HEK293 (cell line): ENCODE results near the gene CRIP1.
A peak's percentile ranks its signal among the peaks of the same experiment; 100 is the strongest.

Experiments
- CTCF ChIA-PET: fragments of 350-600 bp; formaldehyde crosslinking; extraction: SDS; loops from one replicate; lab custom pipeline; 2021; ENCODE audit warnings: antibody characterized with exemption; lab: Yijun Ruan, JAX
- POLR2A ChIA-PET: fragments of 300-600 bp; formaldehyde crosslinking; extraction: SDS; loops from one replicate; lab custom pipeline; 2020; ENCODE audit warnings: antibody characterized with exemption, inconsistent platforms; lab: Yijun Ruan, JAX
- H3K27ac ChIP-seq: fragments of 200-500 bp; sonication (Bioruptor generic); 2 replicates; pipeline ENCODE4 v1.5.1; 2014; ENCODE audit warnings: low read depth, low read length, control low read depth, inconsistent platforms; ENCODE audit errors: extremely low read depth
- H3K36me3 ChIP-seq, 2 experiments: fragments of 200-500 bp in 1 of 2; sonication (Bioruptor generic) in 1 of 2; 1 replicate in 1 of 2; 2 replicates in 1 of 2; pipeline ENCODE4 v1.5.1; 2014 to 2017; ENCODE audit warnings: inconsistent platforms in 2 of 2, low read length in 2 of 2; ENCODE audit not compliant: control insufficient read depth in 2 of 2, insufficient read depth in 1 of 2
- H3K4me1 ChIP-seq: fragments of 200-500 bp; sonication (Bioruptor generic); 2 replicates; pipeline ENCODE4 v1.5.1; 2014; ENCODE audit warnings: mild to moderate bottlenecking, low read length, inconsistent platforms; ENCODE audit not compliant: control insufficient read depth, insufficient read depth
- H3K4me3 ChIP-seq: 2 replicates; pipeline ENCODE4 v1.5.1; 2011; ENCODE audit warnings: low read depth, mild to moderate bottlenecking, control low read depth, low read length, moderate library complexity
- H3K9me3 ChIP-seq: fragments of 200-500 bp; sonication (Bioruptor generic); 2 replicates; pipeline ENCODE4 v1.5.1; 2014; ENCODE audit warnings: low read depth, low read length, inconsistent platforms; ENCODE audit not compliant: control insufficient read depth, insufficient read depth
- BCL11A ChIP-seq: fragments of 450-650 bp; formaldehyde crosslinking; IDR thresholded peaks from 2 replicates; pipeline ENCODE4 v1.5.1; 2016; ENCODE audit warnings: low read depth, missing biosample characterization, missing genetic modification characterization
- BCL11B ChIP-seq: fragments of 450-650 bp; formaldehyde crosslinking; IDR thresholded peaks from 2 replicates; pipeline ENCODE4 v1.5.1; 2016; ENCODE audit warnings: low read depth, missing biosample characterization, missing genetic modification characterization
- PRDM1 ChIP-seq: fragments of 450-650 bp; formaldehyde crosslinking; IDR thresholded peaks from 2 replicates; pipeline ENCODE4; 2016; ENCODE audit warnings: missing biosample characterization, missing genetic modification characterization
- SP2 ChIP-seq: fragments of 450-650 bp; formaldehyde crosslinking; IDR thresholded peaks from 2 replicates; pipeline ENCODE4 v1.5.1; 2016; ENCODE audit warnings: missing biosample characterization, missing genetic modification characterization
- SP7 ChIP-seq: fragments of 450-650 bp; formaldehyde crosslinking; IDR thresholded peaks from 2 replicates; pipeline ENCODE4 v1.5.1; 2016; ENCODE audit warnings: missing biosample characterization, missing genetic modification characterization
- ZBTB7A ChIP-seq: fragments of 450-650 bp; formaldehyde crosslinking; IDR thresholded peaks from 2 replicates; pipeline ENCODE4 v1.5.1; 2016; ENCODE audit warnings: low read depth, missing biosample characterization, missing genetic modification characterization
- ZFP3 ChIP-seq: fragments of 450-650 bp; formaldehyde crosslinking; IDR thresholded peaks from 2 replicates; pipeline ENCODE4 v1.5.1; 2016; ENCODE audit warnings: low read depth, missing biosample characterization, missing genetic modification characterization
- ZIC2 ChIP-seq: fragments of 450-650 bp; formaldehyde crosslinking; IDR thresholded peaks from 2 replicates; pipeline ENCODE4 v1.5.1; 2016; ENCODE audit warnings: missing biosample characterization, missing genetic modification characterization
- ZNF112 ChIP-seq: fragments of 450-650 bp; formaldehyde crosslinking; IDR thresholded peaks from 2 replicates; pipeline ENCODE4 v1.5.0; 2017; ENCODE audit warnings: missing biosample characterization, missing genetic modification characterization
- ZNF2 ChIP-seq: fragments of 450-650 bp; formaldehyde crosslinking; IDR thresholded peaks from 2 replicates; pipeline ENCODE4 v1.5.1; 2016; ENCODE audit warnings: missing biosample characterization, missing genetic modification characterization
- ZNF221 ChIP-seq: fragments of 450-650 bp; formaldehyde crosslinking; IDR thresholded peaks from 2 replicates; pipeline ENCODE4 v1.5.1; 2017; ENCODE audit warnings: missing biosample characterization, missing genetic modification characterization, borderline replicate concordance
- ZNF335 ChIP-seq: fragments of 450-650 bp; formaldehyde crosslinking; conservative IDR thresholded peaks from 2 replicates; pipeline ENCODE4 v1.5.1; 2016; ENCODE audit warnings: missing biosample characterization, missing genetic modification characterization
- ZNF341 ChIP-seq: fragments of 450-650 bp; formaldehyde crosslinking; IDR thresholded peaks from 2 replicates; pipeline ENCODE4; 2016; ENCODE audit warnings: low read depth, missing biosample characterization, missing genetic modification characterization
- ZNF366 ChIP-seq: fragments of 450-650 bp; formaldehyde crosslinking; conservative IDR thresholded peaks from 2 replicates; pipeline ENCODE4 v1.5.1; 2016; ENCODE audit warnings: missing biosample characterization, missing genetic modification characterization
- ZNF48 ChIP-seq: fragments of 450-650 bp; formaldehyde crosslinking; IDR thresholded peaks from 2 replicates; pipeline ENCODE4 v1.5.1; 2016; ENCODE audit warnings: missing biosample characterization, missing genetic modification characterization
- ZNF560 ChIP-seq: fragments of 450-650 bp; formaldehyde crosslinking; IDR thresholded peaks from 2 replicates; pipeline ENCODE4 v1.5.1; 2017; ENCODE audit warnings: missing biosample characterization, missing genetic modification characterization, borderline replicate concordance
- ZNF596 ChIP-seq: fragments of 450-650 bp; IDR thresholded peaks from 2 replicates; pipeline ENCODE4 v1.5.0; 2018; ENCODE audit warnings: missing biosample characterization, mild to moderate bottlenecking, missing genetic modification characterization, moderate library complexity
- ZNF707 ChIP-seq: fragments of 450-650 bp; formaldehyde crosslinking; IDR thresholded peaks from 2 replicates; pipeline ENCODE4 v1.5.1; 2016; ENCODE audit warnings: missing biosample characterization, missing genetic modification characterization
- ZNF76 ChIP-seq: fragments of 450-650 bp; formaldehyde crosslinking; IDR thresholded peaks from 2 replicates; pipeline ENCODE4; 2016; ENCODE audit warnings: low read depth, missing biosample characterization, missing genetic modification characterization, borderline replicate concordance
- ZSCAN23 ChIP-seq: fragments of 450-650 bp; formaldehyde crosslinking; IDR thresholded peaks from 2 replicates; pipeline ENCODE4 v1.5.1; 2016; ENCODE audit warnings: missing biosample characterization, missing genetic modification characterization
- ZXDB ChIP-seq: fragments of 450-650 bp; formaldehyde crosslinking; IDR thresholded peaks from 2 replicates; pipeline ENCODE4 v1.5.1; 2016; ENCODE audit warnings: missing biosample characterization, missing genetic modification characterization
- TF ChIP-seq, protein P1 (sequence below): fragments of 450-650 bp; formaldehyde crosslinking; IDR thresholded peaks from 2 replicates; pipeline ENCODE4 v1.5.1; 2016; ENCODE audit warnings: missing biosample characterization, missing genetic modification characterization
- TF ChIP-seq, protein P2 (sequence below): fragments of 450-650 bp; formaldehyde crosslinking; optimal IDR thresholded peaks from 2 replicates; pipeline ENCODE3; 2016; ENCODE audit warnings: missing biosample characterization, mild to moderate bottlenecking, missing genetic modification characterization
- TF ChIP-seq, protein P3 (sequence below): fragments of 450-650 bp; formaldehyde crosslinking; IDR thresholded peaks from 2 replicates; pipeline ENCODE4 v1.5.1; 2016; ENCODE audit warnings: missing biosample characterization, missing genetic modification characterization
- TF ChIP-seq, protein P4 (sequence below): fragments of 450-650 bp; formaldehyde crosslinking; IDR thresholded peaks from 2 replicates; pipeline ENCODE4 v1.5.1; 2016; ENCODE audit warnings: missing biosample characterization, missing genetic modification characterization

CRIP1 gene

DNA sequence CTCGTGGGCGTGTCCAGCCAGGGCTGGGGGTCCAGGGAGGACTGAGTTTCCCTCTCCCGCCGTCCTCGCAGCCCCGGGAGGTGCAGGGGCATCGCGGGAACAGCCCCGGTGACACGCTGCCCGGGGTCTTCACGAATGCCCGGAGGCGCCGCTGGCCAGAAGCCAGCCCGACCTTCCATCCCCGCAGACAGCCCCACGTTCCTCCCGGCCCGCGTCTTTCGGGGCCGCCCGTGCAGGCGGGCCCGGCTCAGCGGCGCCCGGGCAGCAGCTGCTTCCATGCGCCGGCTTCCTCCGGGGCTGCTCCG is 3.5 kb downstream of the CRIP1 start:
- H3K4me3 ChIP-seq, result peak overlapping the region; percentile 52
- no peaks in the 10 kb centered on the region for H3K9me3 ChIP-seq
- ChIA-PET CTCF (interaction anchor here (0.6 to 5.0 kb wide), 21 partner anchors 9 to 400 kb away, joined by 3 to 83 read pairs (median 5); partner anchors contain the start of gene BRF1), POLR2A (interaction anchor here (0.8 to 2.1 kb wide), 9 partner anchors 9 to 399 kb away, joined by 3 to 19 read pairs (median 3); partner anchors contain the start of gene PACS2)
- peaks cover 5% of the 10 kb centered on the region for H3K4me1 ChIP-seq
- peak overlapping the region; percentile 95 for H3K27ac ChIP-seq
- H3K36me3 ChIP-seq, result peaks cover 0 to 18% of the 10 kb centered on the region in 2 experiments; a peak in 1 of 3 replicates
- TF ChIP-seq ZNF2 (tag by site-specific recombination) (no peak), ZNF560 (tag by site-specific recombination) (no peak), ZXDB (peak; percentile 12; the same call in 1 of the 2 replicates), ZFP3 (no peak), ZNF48 (tag by site-specific recombination) (no peak), ZNF76 (0 out of 2 replicates have a peak, but pooled peaks have one; percentile 19), ZNF335 (peak; percentile 92), ZBTB7A (tag by site-specific recombination) (peak; percentile 48; the same call in 1 of the 2 replicates), ZSCAN23 (tag by site-specific recombination) (no peak), ZNF596 (tag by site-specific recombination) (peak; percentile 69; the same call in 1 of the 2 replicates), ZNF341 (tag by site-specific recombination) (peak; percentile 97)
- TF ChIP-seq, protein P1, sequence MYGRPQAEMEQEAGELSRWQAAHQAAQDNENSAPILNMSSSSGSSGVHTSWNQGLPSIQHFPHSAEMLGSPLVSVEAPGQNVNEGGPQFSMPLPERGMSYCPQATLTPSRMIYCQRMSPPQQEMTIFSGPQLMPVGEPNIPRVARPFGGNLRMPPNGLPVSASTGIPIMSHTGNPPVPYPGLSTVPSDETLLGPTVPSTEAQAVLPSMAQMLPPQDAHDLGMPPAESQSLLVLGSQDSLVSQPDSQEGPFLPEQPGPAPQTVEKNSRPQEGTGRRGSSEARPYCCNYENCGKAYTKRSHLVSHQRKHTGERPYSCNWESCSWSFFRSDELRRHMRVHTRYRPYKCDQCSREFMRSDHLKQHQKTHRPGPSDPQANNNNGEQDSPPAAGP, result peak; percentile 75; the same call in 1 of the 2 replicates
- TF ChIP-seq, protein P2, sequence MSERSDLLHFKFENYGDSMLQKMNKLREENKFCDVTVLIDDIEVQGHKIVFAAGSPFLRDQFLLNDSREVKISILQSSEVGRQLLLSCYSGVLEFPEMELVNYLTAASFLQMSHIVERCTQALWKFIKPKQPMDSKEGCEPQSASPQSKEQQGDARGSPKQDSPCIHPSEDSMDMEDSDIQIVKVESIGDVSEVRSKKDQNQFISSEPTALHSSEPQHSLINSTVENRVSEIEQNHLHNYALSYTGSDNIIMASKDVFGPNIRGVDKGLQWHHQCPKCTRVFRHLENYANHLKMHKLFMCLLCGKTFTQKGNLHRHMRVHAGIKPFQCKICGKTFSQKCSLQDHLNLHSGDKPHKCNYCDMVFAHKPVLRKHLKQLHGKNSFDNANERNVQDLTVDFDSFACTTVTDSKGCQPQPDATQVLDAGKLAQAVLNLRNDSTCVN (tag by site-specific recombination), result peak; percentile 47
- TF ChIP-seq, protein P3, sequence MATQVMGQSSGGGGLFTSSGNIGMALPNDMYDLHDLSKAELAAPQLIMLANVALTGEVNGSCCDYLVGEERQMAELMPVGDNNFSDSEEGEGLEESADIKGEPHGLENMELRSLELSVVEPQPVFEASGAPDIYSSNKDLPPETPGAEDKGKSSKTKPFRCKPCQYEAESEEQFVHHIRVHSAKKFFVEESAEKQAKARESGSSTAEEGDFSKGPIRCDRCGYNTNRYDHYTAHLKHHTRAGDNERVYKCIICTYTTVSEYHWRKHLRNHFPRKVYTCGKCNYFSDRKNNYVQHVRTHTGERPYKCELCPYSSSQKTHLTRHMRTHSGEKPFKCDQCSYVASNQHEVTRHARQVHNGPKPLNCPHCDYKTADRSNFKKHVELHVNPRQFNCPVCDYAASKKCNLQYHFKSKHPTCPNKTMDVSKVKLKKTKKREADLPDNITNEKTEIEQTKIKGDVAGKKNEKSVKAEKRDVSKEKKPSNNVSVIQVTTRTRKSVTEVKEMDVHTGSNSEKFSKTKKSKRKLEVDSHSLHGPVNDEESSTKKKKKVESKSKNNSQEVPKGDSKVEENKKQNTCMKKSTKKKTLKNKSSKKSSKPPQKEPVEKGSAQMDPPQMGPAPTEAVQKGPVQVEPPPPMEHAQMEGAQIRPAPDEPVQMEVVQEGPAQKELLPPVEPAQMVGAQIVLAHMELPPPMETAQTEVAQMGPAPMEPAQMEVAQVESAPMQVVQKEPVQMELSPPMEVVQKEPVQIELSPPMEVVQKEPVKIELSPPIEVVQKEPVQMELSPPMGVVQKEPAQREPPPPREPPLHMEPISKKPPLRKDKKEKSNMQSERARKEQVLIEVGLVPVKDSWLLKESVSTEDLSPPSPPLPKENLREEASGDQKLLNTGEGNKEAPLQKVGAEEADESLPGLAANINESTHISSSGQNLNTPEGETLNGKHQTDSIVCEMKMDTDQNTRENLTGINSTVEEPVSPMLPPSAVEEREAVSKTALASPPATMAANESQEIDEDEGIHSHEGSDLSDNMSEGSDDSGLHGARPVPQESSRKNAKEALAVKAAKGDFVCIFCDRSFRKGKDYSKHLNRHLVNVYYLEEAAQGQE, result no peak
- TF ChIP-seq, all 188 proteins: peak for 8

DNA sequence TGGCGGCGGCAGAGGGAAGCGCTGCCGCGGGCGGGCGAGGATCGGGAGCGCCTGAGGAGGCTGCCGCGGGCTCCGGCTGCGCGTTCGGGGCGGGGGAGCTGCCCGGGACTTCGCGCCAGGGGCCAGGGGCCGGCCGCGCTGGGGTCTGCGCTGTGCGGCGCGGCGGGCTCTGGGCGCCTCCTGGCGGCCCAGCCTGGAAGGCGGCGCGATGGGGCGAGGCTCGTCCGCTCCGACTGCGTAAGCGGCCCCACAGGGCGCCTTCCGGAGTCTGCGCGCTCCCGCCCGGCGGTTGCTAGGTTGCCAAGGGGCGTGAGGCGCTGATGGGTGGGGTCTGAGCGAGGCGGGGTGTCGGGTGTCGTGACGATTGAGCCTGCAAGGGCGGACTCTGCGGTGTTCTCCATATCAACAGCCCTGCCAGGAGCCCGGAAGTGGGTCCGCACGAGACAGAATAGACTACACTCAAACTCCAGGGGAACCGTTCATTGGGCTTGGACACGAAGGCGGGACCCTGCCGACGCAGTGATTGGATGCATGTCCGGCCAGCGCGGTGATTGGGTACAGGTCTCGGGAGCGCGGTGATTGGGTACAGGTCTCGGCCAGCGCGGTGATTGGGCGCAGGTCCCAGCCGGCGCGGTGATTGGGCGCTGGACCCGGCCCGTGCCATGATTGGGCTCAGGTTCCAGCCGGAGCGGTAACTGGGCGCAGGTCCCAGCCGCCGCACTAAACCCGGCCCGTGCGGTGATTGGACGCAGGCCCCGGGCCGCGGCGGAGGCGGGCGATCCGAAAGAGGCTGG is 4.1 kb downstream of the CRIP1 start, which contains the start of gene TEDC1:
TSS of gene TEDC1 (plus strand) at position 675 of the 794 bp plus-strand sequence. CDS start 130 bp downstream, outside the sequence.
- Histone ChIP-seq H3K4me3 (peak within 1 kb of the TSS; percentile 81), H3K27ac (peak within 1 kb of the TSS; percentile 95), H3K9me3 (no peaks in the 10 kb centered on the region), H3K4me1 (peaks cover 5% of the 10 kb centered on the region), H3K36me3 (peaks cover 0 to 18% of the 10 kb centered on the region in 2 experiments; a peak in 1 of 3 replicates)
- POLR2A ChIA-PET, result interaction anchor here (1.2 to 2.1 kb wide), 6 partner anchors 10 to 176 kb away, joined by 3 to 19 read pairs (median 6); partner anchors contain the start of gene PACS2
- CTCF ChIA-PET, result interaction anchor here (0.6 to 5.0 kb wide), 16 partner anchors 9 to 401 kb away, joined by 3 to 83 read pairs (median 5); no protein-coding TSS in a partner anchor
- TF ChIP-seq, protein P4, sequence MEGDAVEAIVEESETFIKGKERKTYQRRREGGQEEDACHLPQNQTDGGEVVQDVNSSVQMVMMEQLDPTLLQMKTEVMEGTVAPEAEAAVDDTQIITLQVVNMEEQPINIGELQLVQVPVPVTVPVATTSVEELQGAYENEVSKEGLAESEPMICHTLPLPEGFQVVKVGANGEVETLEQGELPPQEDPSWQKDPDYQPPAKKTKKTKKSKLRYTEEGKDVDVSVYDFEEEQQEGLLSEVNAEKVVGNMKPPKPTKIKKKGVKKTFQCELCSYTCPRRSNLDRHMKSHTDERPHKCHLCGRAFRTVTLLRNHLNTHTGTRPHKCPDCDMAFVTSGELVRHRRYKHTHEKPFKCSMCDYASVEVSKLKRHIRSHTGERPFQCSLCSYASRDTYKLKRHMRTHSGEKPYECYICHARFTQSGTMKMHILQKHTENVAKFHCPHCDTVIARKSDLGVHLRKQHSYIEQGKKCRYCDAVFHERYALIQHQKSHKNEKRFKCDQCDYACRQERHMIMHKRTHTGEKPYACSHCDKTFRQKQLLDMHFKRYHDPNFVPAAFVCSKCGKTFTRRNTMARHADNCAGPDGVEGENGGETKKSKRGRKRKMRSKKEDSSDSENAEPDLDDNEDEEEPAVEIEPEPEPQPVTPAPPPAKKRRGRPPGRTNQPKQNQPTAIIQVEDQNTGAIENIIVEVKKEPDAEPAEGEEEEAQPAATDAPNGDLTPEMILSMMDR (tag by site-specific recombination), result peak; percentile 7; the same call in 1 of the 2 replicates
- TF ChIP-seq ZNF335 (no peak), ZIC2 (tag by site-specific recombination) (peak; percentile 62), BCL11A (tag by site-specific recombination) (no peak), ZNF707 (tag by site-specific recombination) (no peak), PRDM1 (tag by site-specific recombination) (no peak), BCL11B (tag by site-specific recombination) (no peak), SP2 (tag by site-specific recombination) (peak; percentile 97), ZNF112 (tag by site-specific recombination) (no peak), ZNF366 (tag by site-specific recombination) (no peak), ZNF221 (no peak), SP7 (tag by site-specific recombination) (peak; percentile 77)
